IMR-90 (cell line): ENCODE results near the gene TEC. TPM values are rescaled to one million over a fixed set of nuclear protein-coding genes. Genes with fewer than 3 reads are reported as not detected.
A peak's percentile ranks its signal among the peaks of the same experiment; 100 is the strongest.

ENCODE experiments used
- ATAC-seq: fragments of 200-7000 bp; cut with Tn5 transposase; 2 replicates; pipeline ENCODE4 v1.9.1; 2020; ENCODE audit warnings: low read depth, mild to moderate bottlenecking, moderate library complexity
- BruUV-seq: library from RNA; stranded (reverse); fragments of 400-500 nt; replicated peaks from 2 replicates; lab custom pipeline; 2021; lab: Mats Ljungman, UMichigan
- CTCF ChIA-PET: fragments of 300-600 bp; formaldehyde crosslinking; extraction: SDS; loops from one replicate; lab custom pipeline; 2021; ENCODE audit warnings: antibody characterized with exemption; lab: Yijun Ruan, JAX
- POLR2A ChIA-PET: fragments of 300-600 bp; sonication (Branson Sonifier 250); formaldehyde crosslinking; loops from one replicate; lab custom pipeline; 2022; ENCODE audit warnings: antibody characterized with exemption; ENCODE audit not compliant: unreplicated experiment; lab: Charles Lee
- DNase-seq: peaks from one replicate; pipeline ENCODE4 v3.0.0; 2013
- H2AFZ ChIP-seq: replicated peaks from 2 replicates; pipeline ENCODE3; 2013; ENCODE audit warnings: low read length, mild to moderate bottlenecking; ENCODE audit not compliant: poor library complexity
- H2AK5ac ChIP-seq: 2 replicates; pipeline ENCODE4 v1.6.1; 2013; ENCODE audit warnings: low read depth, low read length, inconsistent platforms
- H2AK9ac ChIP-seq: replicated peaks from 2 replicates; pipeline ENCODE3; 2013; ENCODE audit warnings: mild to moderate bottlenecking, low read depth, low read length, moderate library complexity; ENCODE audit not compliant: poor library complexity
- H2BK120ac ChIP-seq: 2 replicates; pipeline ENCODE4 v1.6.1; 2013; ENCODE audit warnings: low read depth, low read length, inconsistent platforms
- H2BK15ac ChIP-seq: 3 replicates; pipeline ENCODE4 v1.6.1; 2013; ENCODE audit warnings: low read depth, low read length, inconsistent platforms
- H2BK20ac ChIP-seq: 2 replicates; pipeline ENCODE4 v1.6.1; 2013; ENCODE audit warnings: low read depth, mild to moderate bottlenecking, inconsistent platforms, low read length, moderate library complexity
- H2BK5ac ChIP-seq: 2 replicates; pipeline ENCODE4 v1.6.1; 2013; ENCODE audit warnings: mild to moderate bottlenecking, low read depth, low read length, inconsistent platforms; ENCODE audit not compliant: poor library complexity, severe bottlenecking
- H3K14ac ChIP-seq: replicated peaks from 2 replicates; pipeline ENCODE4 v1.6.1; 2013; ENCODE audit warnings: low read depth, low read length, inconsistent platforms
- H3K18ac ChIP-seq: 2 replicates; pipeline ENCODE4 v1.6.1; 2013; ENCODE audit warnings: low read depth, low read length, control low read depth
- H3K23ac ChIP-seq: 2 replicates; pipeline ENCODE4 v1.6.1; 2013; ENCODE audit warnings: low read depth, low read length, inconsistent platforms
- H3K27ac ChIP-seq: 2 replicates; pipeline ENCODE4 v1.5.1; 2013; ENCODE audit warnings: mild to moderate bottlenecking, control low read depth, low read length; ENCODE audit not compliant: insufficient read depth
- H3K27me3 ChIP-seq: 2 replicates; pipeline ENCODE4 v1.6.1; 2013; ENCODE audit warnings: low read length; ENCODE audit not compliant: control insufficient read depth, insufficient read depth
- H3K36me3 ChIP-seq: 2 replicates; pipeline ENCODE4 v1.6.1; 2013; ENCODE audit warnings: low read length, mixed read lengths; ENCODE audit not compliant: control insufficient read depth, insufficient read depth
- H3K4ac ChIP-seq: 2 replicates; pipeline ENCODE4 v1.6.1; 2013; ENCODE audit warnings: low read depth, low read length, inconsistent platforms
- H3K4me1 ChIP-seq: 2 replicates; pipeline ENCODE4 v1.6.1; 2013; ENCODE audit warnings: low read length, mixed read lengths; ENCODE audit not compliant: control insufficient read depth, insufficient read depth
- H3K4me2 ChIP-seq: 2 replicates; pipeline ENCODE4 v1.6.1; 2013; ENCODE audit warnings: low read depth, mild to moderate bottlenecking, control low read depth, low read length, moderate library complexity
- H3K4me3 ChIP-seq: 2 replicates; pipeline ENCODE4 v1.5.1; 2013; ENCODE audit warnings: low read depth, mild to moderate bottlenecking, control low read depth, low read length, moderate library complexity; ENCODE audit not compliant: insufficient read depth
- H3K56ac ChIP-seq: 2 replicates; pipeline ENCODE4 v1.6.1; 2013; ENCODE audit warnings: low read length, inconsistent platforms; ENCODE audit not compliant: insufficient read depth; ENCODE audit errors: extremely low read depth
- H3K79me1 ChIP-seq, 2 experiments: 2 replicates each; pipeline ENCODE4 v1.6.1; 2013; ENCODE audit warnings: low read length in 2 of 2, inconsistent platforms in 1 of 2, low read depth in 1 of 2
- H3K9ac ChIP-seq: 2 replicates; pipeline ENCODE4 v1.6.1; 2013; ENCODE audit warnings: low read depth, low read length, control low read depth
- H3K9me1 ChIP-seq: 2 replicates; pipeline ENCODE4 v1.6.1; 2013; ENCODE audit warnings: low read length, inconsistent platforms; ENCODE audit not compliant: insufficient read depth
- H3K9me3 ChIP-seq: 2 replicates; pipeline ENCODE4 v1.6.1; 2013; ENCODE audit warnings: low read length; ENCODE audit not compliant: control insufficient read depth, insufficient read depth
- H4K20me1 ChIP-seq: 2 replicates; pipeline ENCODE4 v1.6.1; 2013; ENCODE audit warnings: low read length, inconsistent platforms; ENCODE audit not compliant: insufficient read depth
- H4K5ac ChIP-seq: 2 replicates; pipeline ENCODE4 v1.6.1; 2013; ENCODE audit warnings: mild to moderate bottlenecking, low read depth, low read length, control low read depth
- H4K8ac ChIP-seq, 2 experiments: 2 replicates each; pipeline ENCODE4 v1.6.1; 2013; ENCODE audit warnings: low read depth in 2 of 2, low read length in 2 of 2, control low read depth in 1 of 2, inconsistent platforms in 1 of 2
- H4K91ac ChIP-seq: 2 replicates; pipeline ENCODE4 v1.6.1; 2013; ENCODE audit warnings: low read depth, low read length, inconsistent platforms; ENCODE audit not compliant: insufficient read depth
- BHLHE40 ChIP-seq: fragments of 150-350 bp; IDR thresholded peaks from 2 replicates; pipeline ENCODE4 v1.6.1; 2016; ENCODE audit warnings: mild to moderate bottlenecking, low read depth, low read length
- CEBPB ChIP-seq: IDR thresholded peaks from 2 replicates; pipeline ENCODE4 v1.6.1; 2012; ENCODE audit warnings: low read depth, low read length, improper control_type of control experiment
- CHD1 ChIP-seq: IDR thresholded peaks from 2 replicates; pipeline ENCODE4 v1.6.1; 2012; ENCODE audit warnings: low read depth, low read length, improper control_type of control experiment
- CTCF ChIP-seq: conservative IDR thresholded peaks from 2 replicates; pipeline ENCODE4 v1.5.1; 2012; ENCODE audit warnings: mild to moderate bottlenecking, low read depth, low read length, improper control_type of control experiment
- ELK1 ChIP-seq: fragments of 150-350 bp; IDR thresholded peaks from 2 replicates; pipeline ENCODE4 v1.6.1; 2016; ENCODE audit warnings: low read depth, mild to moderate bottlenecking, low read length, moderate library complexity, borderline replicate concordance
- FOS ChIP-seq: fragments of 150-350 bp; IDR thresholded peaks from 2 replicates; pipeline ENCODE4 v1.6.1; 2016; ENCODE audit warnings: low read depth, low read length
- MAFK ChIP-seq: IDR thresholded peaks from 2 replicates; pipeline ENCODE4 v1.6.1; 2012; ENCODE audit warnings: low read depth, low read length, improper control_type of control experiment
- MAZ ChIP-seq: IDR thresholded peaks from 2 replicates; pipeline ENCODE4 v1.6.1; 2012; ENCODE audit warnings: low read depth, mild to moderate bottlenecking, low read length, improper control_type of control experiment, moderate library complexity, borderline replicate concordance
- MXI1 ChIP-seq: IDR thresholded peaks from 2 replicates; pipeline ENCODE4 v1.6.1; 2012; ENCODE audit warnings: low read depth, mild to moderate bottlenecking, low read length, moderate library complexity, borderline replicate concordance
- NFE2L2 ChIP-seq: fragments of 150-350 bp; IDR thresholded peaks from 2 replicates; pipeline ENCODE4 v1.6.1; 2016; ENCODE audit warnings: low read depth, mild to moderate bottlenecking, low read length
- POLR2A ChIP-seq: IDR thresholded peaks from 2 replicates; pipeline ENCODE4 v1.6.1; 2012; ENCODE audit warnings: mild to moderate bottlenecking, low read depth, low read length
- RAD21 ChIP-seq: IDR thresholded peaks from 2 replicates; pipeline ENCODE4 v1.6.1; 2012; ENCODE audit warnings: low read length, improper control_type of control experiment
- RCOR1 ChIP-seq: IDR thresholded peaks from 2 replicates; pipeline ENCODE4 v1.6.1; 2012; ENCODE audit warnings: mild to moderate bottlenecking, low read length, improper control_type of control experiment; ENCODE audit not compliant: insufficient replicate concordance
- RFX5 ChIP-seq: IDR thresholded peaks from 2 replicates; pipeline ENCODE4 v1.8.0; 2012; ENCODE audit warnings: low read depth, mild to moderate bottlenecking, low read length, moderate library complexity
- SMC3 ChIP-seq: fragments of 150-350 bp; IDR thresholded peaks from 2 replicates; pipeline ENCODE4 v1.6.1; 2016; ENCODE audit warnings: low read depth, mild to moderate bottlenecking, antibody characterized with exemption, low read length, moderate library complexity
- USF2 ChIP-seq: fragments of 150-350 bp; IDR thresholded peaks from 2 replicates; pipeline ENCODE4 v1.6.1; 2017; ENCODE audit warnings: mild to moderate bottlenecking, antibody characterized with exemption, low read length, low read depth
- WGBS, 2 experiments: methylation state at CpG; one replicate each; pipeline versions ENCODE4 v1.1.5 to v1.1.7; 2013; ENCODE audit warnings: missing lambda C conversion rate in 2 of 2; ENCODE audit not compliant: insufficient read length in 1 of 2; ENCODE audit errors: extremely low coverage in 2 of 2; 5-methylcytosine and 5-hydroxymethylcytosine counted together
- dilution Hi-C: fragments of 300-500 bp; cut with HindIII; formaldehyde crosslinking; loops from one replicate; pipeline ENCODE4 v1.14.3; 2018; ENCODE audit warnings: low sequenced_read_pairs; ENCODE audit not compliant: unreplicated experiment
- in situ Hi-C: fragments of 300-500 bp; cut with MboI; formaldehyde crosslinking; loops from 3 replicates; pipeline ENCODE4 v1.14.3; 2019; ENCODE audit warnings: low sequenced_read_pairs, inconsistent platforms, mixed read lengths
- intact Hi-C: fragments of 100-400 bp; cut with micrococcal nuclease; formaldehyde crosslinking; loops from 2 replicates; pipeline ENCODE4 v1.10.0; 2022
- polyA plus RNA-seq, 3 experiments: library from polyadenylated mRNA; depleted of rRNA; stranded (reverse); fragments of >200 nt; gene quantifications; 2 replicates each; pipeline ENCODE4 v1.2.3, GENCODE V29; 2012; ENCODE audit warnings: low replicate concordance in 1 of 3
- total RNA-seq: library from RNA; depleted of rRNA; stranded (reverse); fragments of >200 nt; gene quantifications from 2 replicates; pipeline ENCODE4 v1.2.3, GENCODE V29; 2012

The TEC gene
- total and polyA plus RNA-seq, 2 of the 4 experiments (the other 2 are of a cell fraction): 0.39 to 0.54 TPM

- Histone ChIP-seq H3K4me3 (no peak overlapping the region), H2AFZ (no peak overlapping the region), H3K4me1 (no peaks in the 10 kb centered on the region), H3K18ac (no peak overlapping the region), H3K36me3 (no peaks in the 10 kb centered on the region), H3K23ac (no peak overlapping the region), H3K27ac (no peak overlapping the region), H2AK9ac (no peak overlapping the region), H2BK20ac (no peak overlapping the region), H4K20me1 (no peaks in the 10 kb centered on the region), H2BK15ac (no peak overlapping the region), H3K9me3 (no peaks in the 10 kb centered on the region), H4K5ac (no peak overlapping the region), H3K27me3 (no peaks in the 10 kb centered on the region), H4K91ac (no peak overlapping the region), H3K79me1 (no peaks in the 10 kb centered on the region), H4K8ac (no peak overlapping the region), H3K4ac (no peak overlapping the region), H3K9ac (no peak overlapping the region), H3K14ac (no peak overlapping the region), H3K9me1 (no peaks in the 10 kb centered on the region), H2AK5ac (no peak overlapping the region), H3K56ac (no peak overlapping the region), H2BK5ac (no peak overlapping the region), H3K4me2 (no peak overlapping the region), H2BK120ac (no peak overlapping the region)
- TF ChIP-seq ELK1 (no peak), CEBPB (no peak), CHD1 (no peak), RFX5 (no peak), RAD21 (no peak), FOS (no peak), NFE2L2 (no peak), BHLHE40 (no peak), MAZ (no peak), MAFK (no peak), CTCF (no peak), MXI1 (no peak), USF2 (no peak), POLR2A (no peak), RCOR1 (no peak), SMC3 (no peak)
- ChIA-PET CTCF (no interaction called here), POLR2A (no interaction called here)
- WGBS, 2 experiments: no CpG with 5 or more reads among the region's 2 CpGs
- intact Hi-C loops (loop anchor here (5.0 kb wide), 1 partner anchor 37 kb away; no protein-coding TSS in a partner anchor), dilution Hi-C loops (no loop called here), in situ Hi-C loops (no loop called here)
- ATAC-seq (no peak), DNase-seq (peak; percentile 1)
- BruUV-seq: no TSS peak
Measured at GRCh38 chr4:48205107-48205506, 64.5 kb downstream of the TEC start.
